Measurements from ENCODE around the gene CLMP.

DNA sequence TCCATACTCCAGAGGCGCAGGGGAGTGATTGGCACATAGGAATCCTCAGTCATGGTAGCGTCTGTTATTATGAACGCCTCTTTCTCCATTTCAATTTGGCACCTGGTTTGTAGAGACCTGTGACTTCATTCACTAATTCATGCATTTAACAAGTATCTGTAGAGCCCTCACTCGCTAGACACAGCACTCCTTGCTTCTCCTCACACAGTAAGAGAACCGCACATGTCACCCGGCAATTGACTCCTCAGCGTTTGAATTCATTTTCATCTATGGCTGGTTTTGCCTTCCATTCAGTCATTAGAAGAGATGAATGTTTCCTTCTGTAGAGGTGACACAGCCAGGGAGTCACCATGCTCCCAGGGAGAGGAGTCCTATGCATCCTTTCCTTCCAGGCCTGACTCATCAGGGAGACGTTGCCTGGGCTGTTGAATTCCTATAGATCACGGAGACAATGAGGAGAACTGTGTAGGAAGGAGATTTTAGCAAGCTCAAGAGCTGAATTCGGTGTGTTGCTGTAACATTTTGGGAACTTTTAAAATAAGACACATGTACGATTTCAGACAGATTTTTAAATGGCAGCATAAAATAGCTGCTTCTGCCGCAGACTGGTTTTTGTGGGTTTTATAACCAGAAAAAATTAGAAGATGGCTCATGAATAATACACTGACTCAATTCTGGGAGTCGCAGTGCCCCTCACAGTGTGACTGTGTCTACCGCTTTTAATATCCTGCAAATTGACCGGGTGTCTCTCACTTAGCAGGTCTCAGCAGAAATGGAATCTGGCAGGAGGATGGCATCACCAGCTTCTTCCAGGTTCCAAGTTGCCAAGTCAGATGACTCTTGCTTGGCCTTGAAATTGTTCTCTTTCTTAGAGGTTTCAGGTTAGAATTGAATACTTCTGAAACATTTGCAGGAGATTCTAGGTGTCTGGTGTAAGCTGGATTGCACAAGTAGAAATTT, 44.4 kb upstream of the CLMP start:
- TF ChIP-seq SP1 (CRISPR knock-in tag; IDR thresholded peaks at IDR 0.05) (no peak), MEF2A (IDR thresholded peaks at IDR 0.05; ENCODE audit: control insufficient read depth, low read depth, low read length) (no peak), CTCF (IDR thresholded peaks at IDR 0.05 in 2 of 3, conservative IDR thresholded peaks at IDR 0.05 in 1 of 3; ENCODE audit: insufficient read depth in 2 of 3, low read depth in 1 of 3, low read length in 3 of 3) (no peak)

Data from K562 (cell line).